Measurements from ENCODE around the gene OR9G1.

GRCh38 chr11:56716379-56716854 is 17.5 kb downstream of the OR9G1 start:
- no peak for TF ChIP-seq CTCF (IDR thresholded peaks at IDR 0.05)
- TF ChIP-seq POLR2A (IDR thresholded peaks at IDR 0.05; ENCODE audit: low read depth) = no peak
- no peak for TF ChIP-seq EP300 (IDR thresholded peaks at IDR 0.05)
